ENCODE results near the gene SNTB2.

- no peak for TF ChIP-seq CTCF (conservative IDR thresholded peaks at IDR 0.05)
- TF ChIP-seq EZH2 (IDR thresholded peaks at IDR 0.05; ENCODE audit: low read depth), result no peak
These were observed 138.8 kb downstream of the SNTB2 start for GRCh38 chr16:69325784-69326171.

All from PC-9 (cell line).